GM04503 (cell line): ENCODE measurements around the gene CCNYL1.
"Not testable (repeated sequence)": the region's sequence is repeated elsewhere in the genome, so short reads cannot be mapped to it uniquely, and the experiment has no call there.

Source experiments
- DNase-seq: peaks from one replicate; pipeline ENCODE4 v3.0.0-alpha.2; 2012; ENCODE audit warnings: low read depth

Gene CCNYL1

GRCh38 chr2:207710814-207711740 lies at the start of gene CCNYL1:
Gene CCNYL1, plus strand, starts transcription at chr2:207711640. Its CDS starts 257 bp downstream, at chr2:207711897.
- DNase-seq = peak; percentile 93

- DNase-seq = no peak
These were observed 49.2 kb upstream of the CCNYL1 start for GRCh38 chr2:207662203-207662602.

GRCh38 chr2:207663870-207664545 lies 47.4 kb upstream of the CCNYL1 start:
- DNase-seq = no peak

GRCh38 chr2:207670887-207671286 lies 40.6 kb upstream of the CCNYL1 start:
- no peak for DNase-seq

GRCh38 chr2:207673431-207673830 lies 38.0 kb upstream of the CCNYL1 start:
- DNase-seq = no peak

- DNase-seq = no peak
These were observed 37.1 kb upstream of the CCNYL1 start for GRCh38 chr2:207674266-207674774.

- DNase-seq = no peak
These were observed 36.6 kb upstream of the CCNYL1 start for GRCh38 chr2:207674826-207675225.

GRCh38 chr2:207676827-207677354 lies 34.5 kb upstream of the CCNYL1 start:
- no peak for DNase-seq

- DNase-seq = no peak
These were observed 30.0 kb upstream of the CCNYL1 start for GRCh38 chr2:207681431-207681830.

- DNase-seq = no peak
These were observed 28.9 kb upstream of the CCNYL1 start for GRCh38 chr2:207682557-207682956.

GRCh38 chr2:207683438-207683837 lies 28.0 kb upstream of the CCNYL1 start:
- DNase-seq = no peak

- DNase-seq = peak; percentile 90
These were observed 27.4 kb upstream of the CCNYL1 start for GRCh38 chr2:207683879-207684627.

- no peak for DNase-seq
These were observed 24.6 kb upstream of the CCNYL1 start for GRCh38 chr2:207686812-207687211.

- DNase-seq = no peak
These were observed 22.8 kb upstream of the CCNYL1 start for GRCh38 chr2:207688597-207688996.

- DNase-seq = not testable (repeated sequence)
These were observed 20.5 kb upstream of the CCNYL1 start for GRCh38 chr2:207690845-207691461.

- DNase-seq = no peak
These were observed 19.0 kb upstream of the CCNYL1 start for GRCh38 chr2:207692206-207693065.

GRCh38 chr2:207693641-207694249 lies 17.7 kb upstream of the CCNYL1 start:
- no peak for DNase-seq

- no peak for DNase-seq
These were observed 16.6 kb upstream of the CCNYL1 start for GRCh38 chr2:207694811-207695281.

- no peak for DNase-seq
These were observed 16.1 kb upstream of the CCNYL1 start for GRCh38 chr2:207695293-207695692.

GRCh38 chr2:207696911-207697310 lies 14.5 kb upstream of the CCNYL1 start:
- not testable (repeated sequence) for DNase-seq
